Measurements from ENCODE around the gene EDIL3.

GRCh38 chr5:84372066-84372695, 12.5 kb downstream of the EDIL3 start:
- TF ChIP-seq EZH2 (IDR thresholded peaks at IDR 0.05), result no peak
- no peak for TF ChIP-seq POLR2AphosphoS5 (IDR thresholded peaks at IDR 0.05; ENCODE audit: borderline replicate concordance, low read depth, low read length)
